PC-9 (cell line): ENCODE data around the gene RIOX2. TPM values are rescaled to one million over a fixed set of nuclear protein-coding genes. Genes with fewer than 3 reads are reported as not detected.

Experiments used
- BruUV-seq: library from RNA; stranded (reverse); fragments of 400-500 nt; replicated peaks from 2 replicates; lab custom pipeline; 2021; lab: Mats Ljungman, UMichigan
- CTCF ChIA-PET: fragments of 300-600 bp; sonication (Branson Sonifier 250); formaldehyde crosslinking; loops from one replicate; lab custom pipeline; 2022; ENCODE audit warnings: antibody characterized with exemption; lab: Charles Lee
- POLR2A ChIA-PET: fragments of 300-600 bp; sonication (Branson Sonifier 250); formaldehyde crosslinking; loops from one replicate; lab custom pipeline; 2022; ENCODE audit warnings: antibody characterized with exemption; ENCODE audit not compliant: unreplicated experiment; lab: Charles Lee
- DNase-seq, 2 experiments: peaks; one replicate each; pipeline versions ENCODE4 v3.0.0 to v3.0.0-alpha.2; 2015 to 2022; ENCODE audit warnings: mixed read lengths in 1 of 2
- H2AFZ ChIP-seq: fragments of 200-600 bp; sonication (generic); 2 replicates; pipeline ENCODE4 v1.8.1; 2017; ENCODE audit warnings: antibody characterized with exemption
- H3F3A ChIP-seq: fragments of 200-600 bp; sonication (generic); 2 replicates; pipeline ENCODE4 v1.8.1; 2017; ENCODE audit warnings: antibody characterized with exemption, mild to moderate bottlenecking, low read depth; ENCODE audit not compliant: insufficient read depth
- H3K27ac ChIP-seq: fragments of 200-600 bp; sonication (generic); 2 replicates; pipeline ENCODE4 v1.6.1; 2016; ENCODE audit warnings: mixed run types
- H3K27me3 ChIP-seq: fragments of 200-600 bp; sonication (generic); 2 replicates; pipeline ENCODE4 v1.6.1; 2016; ENCODE audit warnings: low read depth, mixed run types; ENCODE audit not compliant: insufficient read depth
- H3K36me3 ChIP-seq: fragments of 200-600 bp; sonication (generic); 2 replicates; pipeline ENCODE4 v1.6.1; 2016; ENCODE audit warnings: low read depth, mixed run types
- H3K4me1 ChIP-seq: fragments of 200-600 bp; sonication (generic); replicated peaks from 2 replicates; pipeline ENCODE4 v1.6.1; 2016; ENCODE audit warnings: mixed run types; ENCODE audit not compliant: insufficient read depth
- H3K4me2 ChIP-seq: fragments of 200-600 bp; sonication (generic); 2 replicates; pipeline ENCODE4 v1.6.1; 2017; ENCODE audit warnings: mixed run types
- H3K4me3 ChIP-seq: fragments of 200-600 bp; sonication (generic); 2 replicates; pipeline ENCODE4 v1.6.1; 2016; ENCODE audit warnings: mixed run types
- H3K79me2 ChIP-seq: fragments of 200-600 bp; sonication (generic); 2 replicates; pipeline ENCODE4 v1.6.1; 2017; ENCODE audit warnings: low read depth, mixed run types
- H3K9me2 ChIP-seq: fragments of 200-600 bp; sonication (generic); 2 replicates; pipeline ENCODE4 v1.8.1; 2017; ENCODE audit warnings: mild to moderate bottlenecking; ENCODE audit not compliant: insufficient read depth
- H3K9me3 ChIP-seq: fragments of 200-600 bp; sonication (generic); 2 replicates; pipeline ENCODE4 v1.8.1; 2016; ENCODE audit warnings: low read depth; ENCODE audit not compliant: insufficient read depth
- H4K20me1 ChIP-seq: fragments of 200-600 bp; sonication (generic); 2 replicates; pipeline ENCODE4 v1.8.1; 2017; ENCODE audit not compliant: insufficient read depth
- CTCF ChIP-seq: fragments of 200-600 bp; sonication (generic); conservative IDR thresholded peaks from 2 replicates; pipeline ENCODE4 v1.6.1; 2017; ENCODE audit warnings: mixed run types, antibody characterized with exemption, mild to moderate bottlenecking, moderate library complexity
- EZH2 ChIP-seq: fragments of 200-600 bp; sonication (generic); IDR thresholded peaks from 2 replicates; pipeline ENCODE4 v1.8.0; 2017; ENCODE audit warnings: antibody characterized with exemption, low read depth
- intact Hi-C: fragments of 100-400 bp; cut with micrococcal nuclease; formaldehyde crosslinking; loops from one replicate; pipeline ENCODE4 v1.10.0; 2022; ENCODE audit not compliant: unreplicated experiment
- total RNA-seq: library from RNA; stranded (reverse); gene quantifications from 2 replicates; pipeline ENCODE4 v1.2.3, GENCODE V29; 2021

Gene RIOX2
- total RNA-seq, 1 experiment from 2014 or later: 33.1 TPM

- Histone ChIP-seq H3K27me3 (no peaks in the 10 kb centered on the region), H3K9me2 (no peaks in the 10 kb centered on the region), H3K4me1 (peaks cover 16% of the 10 kb centered on the region), H3K4me2 (no peak overlapping the region), H3K79me2 (peaks cover 34% of the 10 kb centered on the region), H2AFZ (no peak overlapping the region), H3K27ac (no peak overlapping the region), H3K4me3 (no peak overlapping the region), H3K36me3 (peaks cover 42% of the 10 kb centered on the region), H4K20me1 (peaks cover 11% of the 10 kb centered on the region), H3K9me3 (no peaks in the 10 kb centered on the region), H3F3A (no peaks in the 10 kb centered on the region)
- intact Hi-C loops: no loop called here
- DNase-seq: no peak
- ChIA-PET CTCF (no interaction called here), POLR2A (no interaction called here)
- BruUV-seq: no TSS peak
- no peak for TF ChIP-seq CTCF
- TF ChIP-seq EZH2: no peak
Measured at GRCh38 chr3:97960551-97960950, 11.7 kb downstream of the RIOX2 start.

- H3K9me3 ChIP-seq: no peaks in the 10 kb centered on the region
- TF ChIP-seq EZH2: no peak
- TF ChIP-seq CTCF: no peak
- H3K27me3 ChIP-seq: no peaks in the 10 kb centered on the region
- H3K4me3 ChIP-seq: no peak overlapping the region
- no peak overlapping the region for H3K4me2 ChIP-seq
- POLR2A ChIA-PET: no interaction called here
- intact Hi-C loops: no loop called here
- H2AFZ ChIP-seq: no peak overlapping the region
- BruUV-seq: no TSS peak
- H4K20me1 ChIP-seq: peaks cover 11% of the 10 kb centered on the region
- no peak overlapping the region for H3K27ac ChIP-seq
- H3K4me1 ChIP-seq: peaks cover 16% of the 10 kb centered on the region
- no peak for DNase-seq
- no peaks in the 10 kb centered on the region for H3K9me2 ChIP-seq
- peaks cover 31% of the 10 kb centered on the region for H3K79me2 ChIP-seq
- CTCF ChIA-PET: no interaction called here
- H3F3A ChIP-seq: no peaks in the 10 kb centered on the region
- peaks cover 42% of the 10 kb centered on the region for H3K36me3 ChIP-seq
Measured at GRCh38 chr3:97959872-97960271, 12.4 kb downstream of the RIOX2 start.

GRCh38 chr3:97958796-97959195 lies 13.4 kb downstream of the RIOX2 start:
- Histone ChIP-seq H4K20me1 (peaks cover 5% of the 10 kb centered on the region), H3K4me2 (no peak overlapping the region), H3K27me3 (no peaks in the 10 kb centered on the region), H2AFZ (no peak overlapping the region), H3K27ac (no peak overlapping the region), H3K36me3 (peaks cover 51% of the 10 kb centered on the region), H3K4me1 (peaks cover 21% of the 10 kb centered on the region), H3K9me2 (no peaks in the 10 kb centered on the region), H3K4me3 (no peak overlapping the region), H3F3A (no peaks in the 10 kb centered on the region), H3K79me2 (peaks cover 24% of the 10 kb centered on the region), H3K9me3 (no peaks in the 10 kb centered on the region)
- no peak for DNase-seq
- intact Hi-C loops: no loop called here
- CTCF ChIA-PET: no interaction called here
- BruUV-seq: no TSS peak
- TF ChIP-seq EZH2: no peak
- no peak for TF ChIP-seq CTCF
- POLR2A ChIA-PET: no interaction called here
